NCI-H2227 (cell line): ENCODE results near the gene PARP16.

Source experiments
- DNase-seq: peaks from one replicate; lab custom pipeline; 2025; ENCODE audit not compliant: unreplicated experiment; lab: John Stamatoyannopoulos, UW

The PARP16 gene

DNA sequence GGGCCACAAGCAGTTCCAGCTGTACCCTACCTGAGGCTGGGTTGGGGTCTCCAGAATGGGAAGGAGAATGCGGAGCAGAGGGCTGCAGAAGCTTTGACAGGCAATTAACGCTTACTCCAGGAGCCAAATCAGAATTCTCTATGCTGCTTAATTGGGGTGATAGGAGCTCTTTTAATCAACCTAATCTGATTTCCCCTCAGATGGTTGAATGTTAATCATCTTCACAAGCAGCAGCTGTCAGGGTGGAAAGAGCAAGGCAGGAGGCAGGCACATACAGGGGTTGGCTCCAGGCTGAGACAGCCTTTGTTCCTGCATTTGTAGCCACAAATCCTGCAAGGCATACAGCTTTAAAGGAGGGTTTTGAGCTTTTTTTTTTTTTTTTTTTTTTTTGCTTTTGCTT lies 78.0 kb downstream of the PARP16 start:
- DNase-seq, result no peak
